ENCODE results near the gene TEX2.

GRCh38 chr17:64126918-64127317, 136.1 kb downstream of the TEX2 start:
- TF ChIP-seq CTCF (IDR thresholded peaks at IDR 0.05): no peak
- no peak for TF ChIP-seq POLR2A (IDR thresholded peaks at IDR 0.05)
- TF ChIP-seq POLR2AphosphoS5 (IDR thresholded peaks at IDR 0.05): no peak
- no peak for TF ChIP-seq EP300 (IDR thresholded peaks at IDR 0.05)

Data from sigmoid colon (tissue), 4 donors.